GM11168 (cell line): ENCODE results near the gene SFXN2.
"Not testable (repeated sequence)": the region's sequence is repeated elsewhere in the genome, so short reads cannot be mapped to it uniquely, and the experiment has no call there.

Source experiments
- in situ Hi-C: fragments of 300-500 bp; cut with MboI; formaldehyde crosslinking; loops from one replicate; pipeline ENCODE4 v1.12.0; 2022; ENCODE audit warnings: low sequenced_read_pairs; ENCODE audit not compliant: unreplicated experiment

Gene SFXN2

GRCh38 chr10:102718220-102718619 is 3.8 kb downstream of the SFXN2 start:
- in situ Hi-C loops: no loop called here

GRCh38 chr10:102720337-102720736 is 5.9 kb downstream of the SFXN2 start:
- in situ Hi-C loops: no loop called here

GRCh38 chr10:102720775-102721301 is 6.4 kb downstream of the SFXN2 start:
- in situ Hi-C loops: no loop called here

- in situ Hi-C loops: no loop called here
Measured at GRCh38 chr10:102721954-102722353, 7.5 kb downstream of the SFXN2 start.

GRCh38 chr10:102723989-102724388 is 9.6 kb downstream of the SFXN2 start:
- in situ Hi-C loops: no loop called here

- in situ Hi-C loops: no loop called here
Measured at GRCh38 chr10:102726274-102726673, 11.8 kb downstream of the SFXN2 start.

- in situ Hi-C loops: no loop called here
Measured at GRCh38 chr10:102727037-102727818, 12.8 kb downstream of the SFXN2 start.

- in situ Hi-C loops: no loop called here
Measured at GRCh38 chr10:102729029-102730026, 14.9 kb downstream of the SFXN2 start.

- in situ Hi-C loops: no loop called here
Measured at GRCh38 chr10:102731222-102731800, 16.9 kb downstream of the SFXN2 start.

- in situ Hi-C loops: no loop called here
Measured at GRCh38 chr10:102732661-102733060, 18.2 kb downstream of the SFXN2 start.

- in situ Hi-C loops: no loop called here
Measured at GRCh38 chr10:102735065-102735562, 20.7 kb downstream of the SFXN2 start.

GRCh38 chr10:102738692-102739121 is 24.3 kb downstream of the SFXN2 start:
- in situ Hi-C loops: no loop called here

- in situ Hi-C loops: no loop called here
Measured at GRCh38 chr10:102740229-102740628, 25.8 kb downstream of the SFXN2 start.

GRCh38 chr10:102741726-102742237 is 27.3 kb downstream of the SFXN2 start:
- in situ Hi-C loops: no loop called here

GRCh38 chr10:102742313-102742712 is 27.9 kb downstream of the SFXN2 start:
- in situ Hi-C loops: not testable (repeated sequence)

GRCh38 chr10:102743078-102743587 is 28.7 kb downstream of the SFXN2 start:
- in situ Hi-C loops: no loop called here

GRCh38 chr10:102743588-102744373 is 29.3 kb downstream of the SFXN2 start, which contains the start of gene WBP1L:
Gene WBP1L, plus strand, starts transcription at chr10:102743948. Its CDS starts 106 bp downstream, at chr10:102744054.
- in situ Hi-C loops: no loop called here

- in situ Hi-C loops: no loop called here
Measured at GRCh38 chr10:102744374-102745051, 30.1 kb downstream of the SFXN2 start.
